NCI-H2196 treated with DMSO at 0.1 percent for 48 hours (cell line): ENCODE measurements around the gene TGM6.

Experiments used
- DNase-seq: peaks from one replicate; lab custom pipeline; 2025; ENCODE audit not compliant: unreplicated experiment; lab: John Stamatoyannopoulos, UW

Gene TGM6

DNA sequence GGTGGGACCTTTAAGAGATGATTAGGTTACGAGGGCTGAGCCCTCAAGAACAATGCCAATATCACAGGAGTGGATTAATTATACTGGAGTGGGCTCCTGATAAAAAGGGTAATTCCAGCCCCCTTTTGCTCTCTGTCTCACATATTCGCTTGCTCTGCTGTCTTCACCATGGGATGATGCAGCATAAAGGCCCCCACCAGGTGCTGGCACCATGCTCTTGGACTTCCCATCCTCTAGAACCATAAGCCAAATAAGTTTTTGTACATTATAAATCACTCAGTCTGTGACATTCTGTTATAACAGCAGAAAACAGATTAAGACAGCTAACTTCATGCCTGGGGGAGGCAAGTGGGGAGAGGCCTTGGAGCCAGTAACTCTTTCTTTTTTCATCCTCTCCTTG lies 99.7 kb downstream of the TGM6 start:
- no peak for DNase-seq
